Mesendoderm (in vitro differentiated cells): ENCODE data around the gene AQP12A.

Experiments used
- DNase-seq: peaks from one replicate; pipeline ENCODE4 v3.0.0; 2013
- H2AK5ac ChIP-seq: 2 replicates; pipeline ENCODE4 v1.6.1; 2013; ENCODE audit warnings: low read length, inconsistent platforms
- H2BK120ac ChIP-seq: 2 replicates; pipeline ENCODE4 v1.6.1; 2013; ENCODE audit warnings: low read depth, mild to moderate bottlenecking, low read length, moderate library complexity, mixed read lengths
- H2BK15ac ChIP-seq: replicated peaks from 2 replicates; pipeline ENCODE4 v1.6.1; 2013; ENCODE audit warnings: low read depth, mild to moderate bottlenecking, moderate library complexity
- H2BK5ac ChIP-seq: 2 replicates; pipeline ENCODE4 v1.6.1; 2013; ENCODE audit warnings: low read length, inconsistent platforms
- H3K18ac ChIP-seq: 2 replicates; pipeline ENCODE4 v1.6.1; 2013; ENCODE audit warnings: mild to moderate bottlenecking, low read length, mixed read lengths
- H3K23ac ChIP-seq: one replicate; pipeline ENCODE4 v1.6.1; 2013; ENCODE audit warnings: low read length
- H3K27ac ChIP-seq: 2 replicates; pipeline ENCODE4 v1.5.1; 2013; ENCODE audit warnings: low read depth, mild to moderate bottlenecking, inconsistent platforms, low read length, moderate library complexity
- H3K27me3 ChIP-seq: 2 replicates; pipeline ENCODE4 v1.6.1; 2013; ENCODE audit warnings: low read length, control low read depth, mild to moderate bottlenecking, inconsistent platforms; ENCODE audit not compliant: insufficient read depth, poor library complexity
- H3K36me3 ChIP-seq: 2 replicates; pipeline ENCODE4 v1.6.1; 2013; ENCODE audit warnings: low read length, inconsistent platforms; ENCODE audit not compliant: control insufficient read depth, insufficient read depth
- H3K4ac ChIP-seq: one replicate; pipeline ENCODE4 v1.6.1; 2013; ENCODE audit warnings: low read depth, mild to moderate bottlenecking, low read length, moderate library complexity
- H3K4me1 ChIP-seq: 2 replicates; pipeline ENCODE4 v1.6.1; 2013; ENCODE audit warnings: low read depth, low read length, inconsistent platforms; ENCODE audit not compliant: control insufficient read depth
- H3K4me2 ChIP-seq: 2 replicates; pipeline ENCODE4 v1.6.1; 2013; ENCODE audit warnings: low read length
- H3K4me3 ChIP-seq: 2 replicates; pipeline ENCODE4 v1.5.1; 2013; ENCODE audit warnings: mild to moderate bottlenecking, low read length
- H3K56ac ChIP-seq: one replicate; pipeline ENCODE4 v1.6.1; 2013; ENCODE audit warnings: low read length
- H3K79me1 ChIP-seq: 2 replicates; pipeline ENCODE4 v1.6.1; 2013; ENCODE audit warnings: low read length, inconsistent platforms
- H3K79me2 ChIP-seq: 2 replicates; pipeline ENCODE4 v1.6.1; 2013; ENCODE audit warnings: mild to moderate bottlenecking, low read length; ENCODE audit not compliant: control insufficient read depth, insufficient read depth
- H3K9ac ChIP-seq: 2 replicates; pipeline ENCODE4 v1.6.1; 2013; ENCODE audit warnings: low read length, inconsistent platforms
- H4K5ac ChIP-seq: one replicate; pipeline ENCODE4 v1.6.1; 2013; ENCODE audit warnings: low read length
- H4K8ac ChIP-seq: one replicate; pipeline ENCODE4 v1.6.1; 2013; ENCODE audit warnings: low read depth, mild to moderate bottlenecking, control low read depth, low read length, moderate library complexity
- WGBS: extraction: QIAGEN DNeasy Blood & Tissue Kit; methylation state at CpG from one replicate; pipeline ENCODE4 v1.1.7; 2013; ENCODE audit warnings: low lambda C conversion rate, missing lambda C conversion rate; ENCODE audit not compliant: insufficient coverage; ENCODE audit errors: extremely low coverage; 5-methylcytosine and 5-hydroxymethylcytosine counted together

Gene AQP12A

DNA sequence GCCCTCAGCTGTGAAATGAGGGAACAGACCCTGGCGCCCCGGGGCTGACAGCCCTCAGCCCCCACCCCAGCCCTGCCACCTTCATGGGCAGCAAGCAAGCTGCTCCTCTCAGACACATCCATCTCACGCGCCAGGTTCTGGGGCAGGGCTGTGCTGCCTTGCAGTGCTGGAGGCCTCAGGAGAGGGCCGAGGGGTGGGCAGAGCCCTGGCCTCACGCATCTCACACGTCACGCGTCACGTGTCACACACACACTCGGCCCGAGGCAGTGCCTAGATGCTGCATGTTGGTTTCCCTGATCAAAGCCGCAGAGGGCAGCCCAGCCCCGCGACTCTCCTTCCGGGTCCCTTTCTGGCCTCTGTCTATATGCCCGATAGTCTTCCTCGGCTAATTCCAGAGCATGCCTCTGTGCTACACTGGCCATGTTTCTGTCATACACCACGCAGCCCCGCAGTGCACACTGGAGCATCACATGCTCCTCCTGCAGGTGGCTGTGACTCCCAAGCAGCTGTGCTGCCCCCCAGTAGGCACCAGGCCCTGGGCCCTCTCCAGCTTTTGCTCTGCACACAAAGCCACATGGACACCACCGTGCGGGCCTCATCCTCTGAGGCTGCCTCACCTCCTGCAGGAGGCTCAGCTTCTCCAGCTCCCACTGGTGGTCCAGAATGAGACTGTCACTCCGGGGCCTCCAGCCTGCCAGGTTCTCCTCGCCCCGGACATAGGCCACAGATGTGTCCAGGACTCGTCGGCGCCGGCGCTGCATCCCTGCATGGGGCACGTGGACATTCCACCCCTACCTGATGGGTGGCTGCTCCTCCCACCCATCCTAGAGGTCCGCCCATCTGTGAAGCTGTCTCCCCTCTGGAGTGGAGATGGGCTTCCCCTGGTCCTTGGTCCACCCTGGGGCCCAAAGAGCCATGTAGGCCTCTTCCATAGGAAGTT is 31.4 kb downstream of the AQP12A start:
- WGBS, result no CpG with 5 or more reads among the region's 32 CpGs

DNA sequence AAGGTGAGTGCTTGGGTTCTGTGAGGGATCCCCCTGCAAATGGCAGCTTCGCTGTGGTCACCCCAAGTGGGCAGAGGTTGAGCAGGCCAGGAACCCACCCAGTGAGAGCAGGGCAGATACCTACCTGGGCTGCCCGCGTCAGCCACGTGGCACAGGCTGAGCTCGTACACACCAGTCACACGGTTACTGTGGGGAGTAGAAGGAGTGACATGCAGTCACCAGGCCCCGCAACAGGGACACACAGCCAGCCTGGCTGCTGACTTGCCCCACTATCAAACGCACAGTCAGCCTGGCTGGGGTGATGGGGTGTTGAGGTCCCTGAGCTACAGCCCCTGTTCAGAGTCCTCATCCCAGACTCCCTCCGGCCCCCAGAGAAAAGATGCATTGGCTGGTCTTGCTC is 32.2 kb downstream of the AQP12A start:
- Histone ChIP-seq H3K79me1 (no peaks in the 10 kb centered on the region), H2BK15ac (no peak overlapping the region), H3K36me3 (peaks cover 2% of the 10 kb centered on the region), H3K56ac (no peak overlapping the region), H3K9ac (no peak overlapping the region), H3K27me3 (no peaks in the 10 kb centered on the region), H3K4me1 (no peaks in the 10 kb centered on the region), H4K8ac (no peak overlapping the region), H2BK5ac (no peak overlapping the region), H3K4me3 (no peak overlapping the region), H3K23ac (no peak overlapping the region), H3K27ac (no peak overlapping the region), H3K18ac (no peak overlapping the region), H3K4ac (no peak overlapping the region), H3K79me2 (no peaks in the 10 kb centered on the region), H2AK5ac (no peak overlapping the region), H3K4me2 (no peak overlapping the region), H4K5ac (no peak overlapping the region), H2BK120ac (no peak overlapping the region)
- no CpG with 5 or more reads among the region's 9 CpGs for WGBS
- no peak for DNase-seq

More for the DNA sequence above, 31.4 kb downstream of the AQP12A start:
- Histone ChIP-seq H3K79me2 (no peaks in the 10 kb centered on the region), H3K9ac (no peak overlapping the region), H3K79me1 (no peaks in the 10 kb centered on the region), H3K56ac (no peak overlapping the region), H3K27me3 (no peaks in the 10 kb centered on the region), H3K18ac (no peak overlapping the region), H3K4me1 (no peaks in the 10 kb centered on the region), H3K4me2 (no peak overlapping the region), H2BK120ac (no peak overlapping the region), H3K4me3 (no peak overlapping the region), H4K8ac (no peak overlapping the region), H3K36me3 (peaks cover 2% of the 10 kb centered on the region), H3K4ac (no peak overlapping the region), H2BK15ac (no peak overlapping the region), H2AK5ac (no peak overlapping the region), H3K27ac (no peak overlapping the region), H3K23ac (no peak overlapping the region), H2BK5ac (no peak overlapping the region), H4K5ac (no peak overlapping the region)
- no peak for DNase-seq

- Histone ChIP-seq H3K9ac (no peak overlapping the region), H2BK15ac (no peak overlapping the region), H2AK5ac (no peak overlapping the region), H3K27ac (no peak overlapping the region), H3K56ac (no peak overlapping the region), H3K4me2 (no peak overlapping the region), H3K18ac (no peak overlapping the region), H4K8ac (no peak overlapping the region), H3K27me3 (no peaks in the 10 kb centered on the region), H2BK5ac (no peak overlapping the region), H3K4ac (no peak overlapping the region), H3K79me1 (no peaks in the 10 kb centered on the region), H3K36me3 (peaks cover 2% of the 10 kb centered on the region), H3K4me3 (no peak overlapping the region), H3K4me1 (no peaks in the 10 kb centered on the region), H2BK120ac (no peak overlapping the region), H4K5ac (no peak overlapping the region), H3K79me2 (no peaks in the 10 kb centered on the region), H3K23ac (no peak overlapping the region)
- DNase-seq, result no peak
- no CpG with 5 or more reads among the region's 10 CpGs for WGBS
Measured at GRCh38 chr2:240724431-240724830, 32.8 kb downstream of the AQP12A start.

GRCh38 chr2:240725266-240725665 is 33.6 kb downstream of the AQP12A start:
- H3K18ac ChIP-seq, result no peak overlapping the region
- no peak overlapping the region for H2BK120ac ChIP-seq
- H4K5ac ChIP-seq, result no peak overlapping the region
- no peaks in the 10 kb centered on the region for H3K27me3 ChIP-seq
- no peaks in the 10 kb centered on the region for H3K79me1 ChIP-seq
- H3K56ac ChIP-seq, result no peak overlapping the region
- H3K27ac ChIP-seq, result no peak overlapping the region
- no peak overlapping the region for H3K9ac ChIP-seq
- no peaks in the 10 kb centered on the region for H3K79me2 ChIP-seq
- WGBS, result no CpG with 5 or more reads among the region's 12 CpGs
- H4K8ac ChIP-seq, result no peak overlapping the region
- DNase-seq, result no peak
- H3K23ac ChIP-seq, result no peak overlapping the region
- no peak overlapping the region for H2BK15ac ChIP-seq
- no peak overlapping the region for H3K4me3 ChIP-seq
- no peak overlapping the region for H2BK5ac ChIP-seq
- no peak overlapping the region for H2AK5ac ChIP-seq
- H3K36me3 ChIP-seq, result peaks cover 2% of the 10 kb centered on the region
- no peaks in the 10 kb centered on the region for H3K4me1 ChIP-seq
- no peak overlapping the region for H3K4me2 ChIP-seq
- H3K4ac ChIP-seq, result no peak overlapping the region

DNA sequence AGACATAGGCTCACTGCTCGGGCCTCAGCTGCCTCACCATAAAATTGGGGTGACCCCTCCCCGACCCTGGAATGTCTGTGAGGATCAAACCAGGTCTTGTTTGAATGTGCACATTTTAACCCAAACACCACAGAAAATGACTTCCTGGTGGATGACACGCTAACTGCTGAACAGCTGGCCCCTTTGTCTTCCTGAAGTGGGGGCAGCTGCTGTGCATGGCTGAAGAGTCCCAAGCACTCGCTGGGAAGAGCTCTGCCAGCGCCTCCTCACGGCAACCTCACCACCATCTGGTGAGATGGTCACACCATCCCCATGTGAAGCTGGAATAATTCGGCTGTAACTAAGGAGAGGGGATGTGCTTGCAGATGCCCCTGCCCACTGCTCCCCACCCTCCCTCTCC is 34.0 kb downstream of the AQP12A start:
- Histone ChIP-seq H3K18ac (no peak overlapping the region), H3K56ac (no peak overlapping the region), H3K36me3 (peaks cover 2% of the 10 kb centered on the region), H4K5ac (no peak overlapping the region), H3K4me1 (no peaks in the 10 kb centered on the region), H2BK5ac (no peak overlapping the region), H2AK5ac (no peak overlapping the region), H3K27ac (no peak overlapping the region), H3K4me3 (no peak overlapping the region), H2BK120ac (no peak overlapping the region), H4K8ac (no peak overlapping the region), H3K9ac (no peak overlapping the region), H3K4ac (no peak overlapping the region), H2BK15ac (no peak overlapping the region), H3K79me2 (no peaks in the 10 kb centered on the region), H3K27me3 (no peaks in the 10 kb centered on the region), H3K23ac (no peak overlapping the region), H3K79me1 (no peaks in the 10 kb centered on the region), H3K4me2 (no peak overlapping the region)
- WGBS, result no CpG with 5 or more reads among the region's 7 CpGs
- DNase-seq, result no peak
